Fibroblast of skin of right quadriceps (primary cell): Measurements from ENCODE around the gene AFG1L.
A peak's percentile ranks its signal among the peaks of the same experiment; 100 is the strongest.
"Not testable (repeated sequence)": the region's sequence is repeated elsewhere in the genome, so short reads cannot be mapped to it uniquely, and the experiment has no call there.

ENCODE experiments used
- DNase-seq: peaks from one replicate; pipeline ENCODE4 v3.0.0-alpha.2; 2013

AFG1L gene

DNA sequence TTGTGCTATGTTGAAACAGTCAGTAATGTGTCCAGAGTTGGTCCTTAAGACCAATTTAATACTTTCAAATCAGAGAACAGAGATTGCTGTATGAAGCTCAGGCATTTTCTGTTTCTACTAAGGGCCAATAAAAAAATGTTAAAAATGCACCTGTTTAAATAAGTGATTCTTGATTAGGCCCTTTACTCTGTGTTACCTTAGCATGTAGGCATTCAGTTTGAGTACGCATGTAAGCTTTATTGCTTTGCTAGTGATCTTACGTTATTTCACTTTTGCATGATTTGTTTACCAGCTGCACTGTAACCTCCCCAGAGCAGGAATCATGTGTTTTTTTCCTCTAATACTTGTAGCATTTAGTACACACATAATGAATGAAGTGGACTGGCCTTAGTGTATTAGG, 61.0 kb downstream of the AFG1L start:
- no peak for DNase-seq

DNA sequence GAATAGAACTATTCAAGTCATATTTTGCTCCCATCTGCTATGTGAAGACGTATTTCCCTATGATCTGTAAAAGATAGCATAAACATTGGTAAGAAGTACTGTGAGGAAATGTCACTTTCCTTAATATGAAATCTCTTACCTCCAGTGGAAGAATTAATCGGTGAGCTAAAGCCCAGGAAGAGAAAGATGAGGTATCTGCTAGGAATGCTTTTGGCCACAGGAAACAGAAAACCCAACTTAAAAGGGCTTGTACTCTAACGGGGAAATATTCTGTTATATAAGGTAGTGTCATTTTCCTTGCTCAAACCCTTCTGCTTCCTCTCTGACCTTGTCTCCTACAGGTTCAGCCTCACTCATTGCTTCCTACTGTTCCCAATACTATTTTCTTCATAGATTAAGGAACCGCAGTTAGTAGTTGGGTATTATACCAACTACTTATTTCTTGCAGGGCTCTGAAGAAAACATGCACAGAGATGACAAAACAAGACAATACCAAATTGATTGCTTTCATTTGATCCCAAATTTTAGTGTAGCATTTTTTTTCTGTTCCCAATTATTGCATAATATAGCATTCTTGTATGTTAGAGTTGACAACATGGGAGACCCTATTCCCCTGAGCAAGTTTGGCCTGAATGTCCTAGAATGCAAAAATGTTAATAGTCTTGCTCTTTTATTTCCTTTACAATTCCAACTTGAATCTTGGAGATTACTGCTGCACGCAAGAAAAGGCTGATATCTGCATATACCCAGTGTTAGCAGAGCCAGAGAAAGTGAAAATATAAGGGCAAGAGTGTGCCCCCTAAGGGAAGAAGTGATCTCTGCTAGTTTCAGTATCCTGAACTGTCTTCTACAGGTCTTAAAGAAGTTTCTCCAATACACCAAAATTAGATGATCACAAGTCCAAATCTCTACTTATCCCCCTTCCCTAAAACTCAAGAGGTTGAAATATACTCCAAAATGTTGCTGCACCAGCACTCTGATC, 65.3 kb downstream of the AFG1L start:
- peak; percentile 18 for DNase-seq

DNA sequence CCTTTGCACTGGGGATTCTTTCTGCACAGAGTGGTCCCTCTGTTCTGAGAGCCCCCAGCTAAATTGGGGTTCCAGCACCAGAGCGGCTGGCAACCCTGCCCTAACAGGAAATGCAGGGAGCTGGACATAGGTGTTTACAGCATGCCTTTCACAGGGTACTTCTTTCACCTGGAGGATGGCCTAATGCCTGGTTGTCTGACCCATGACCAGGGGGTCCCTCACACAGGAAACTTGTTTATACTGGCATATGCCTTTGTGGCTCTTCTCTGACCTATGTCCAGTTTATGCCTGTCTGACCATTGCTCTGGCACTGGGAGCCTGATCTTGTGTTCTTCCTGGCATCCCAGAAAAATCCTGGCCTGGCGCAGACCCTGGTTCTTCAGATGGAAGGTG, 66.1 kb downstream of the AFG1L start:
- no peak for DNase-seq

DNA sequence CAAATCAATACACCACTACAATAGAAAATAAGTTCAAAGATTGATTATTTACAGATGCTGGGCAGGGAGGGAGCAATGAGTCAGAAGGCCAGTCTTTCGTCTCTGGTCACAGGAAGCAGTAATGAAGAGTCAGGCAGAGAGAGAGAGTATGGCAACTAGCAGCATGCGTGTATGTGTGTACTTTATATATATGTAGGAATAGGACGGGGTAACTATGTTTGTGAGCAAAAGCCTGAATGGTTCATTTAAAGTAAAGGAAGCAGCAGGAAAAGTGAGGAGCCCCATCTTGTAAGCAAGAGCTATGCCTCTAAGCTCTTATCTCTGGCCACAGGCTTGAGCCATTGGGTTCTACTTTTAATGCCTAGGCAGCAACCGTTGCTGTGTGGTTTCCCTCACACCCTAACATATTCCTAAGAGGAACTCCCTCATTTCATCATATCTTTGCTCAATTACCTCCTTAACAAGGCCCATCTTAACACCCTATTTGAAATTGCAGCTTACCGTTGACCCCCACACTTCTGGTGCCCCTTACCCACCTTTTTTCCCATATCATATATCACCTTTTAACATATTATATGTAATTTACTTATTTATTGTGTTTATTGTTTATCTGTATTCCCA, 66.6 kb downstream of the AFG1L start:
- DNase-seq, result peak; percentile 3

DNA sequence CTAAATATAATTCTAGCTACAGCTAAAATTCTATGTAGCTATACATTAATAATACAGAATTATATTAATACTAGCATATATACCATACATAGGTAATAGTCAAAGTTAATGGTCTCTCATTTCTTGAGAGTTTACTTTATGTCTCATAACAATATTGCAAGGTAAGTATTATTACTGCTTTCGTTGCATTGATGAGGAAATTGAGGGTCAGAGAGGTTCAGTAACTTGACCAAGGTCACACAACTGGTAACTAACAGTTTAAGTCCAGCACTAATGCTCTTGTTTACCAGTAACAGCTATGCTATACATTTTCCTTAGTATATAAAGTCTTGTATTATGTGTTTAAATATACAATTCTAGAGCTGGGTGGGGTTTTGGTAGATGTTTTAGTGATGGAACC, 67.6 kb downstream of the AFG1L start:
- DNase-seq, result no peak

DNA sequence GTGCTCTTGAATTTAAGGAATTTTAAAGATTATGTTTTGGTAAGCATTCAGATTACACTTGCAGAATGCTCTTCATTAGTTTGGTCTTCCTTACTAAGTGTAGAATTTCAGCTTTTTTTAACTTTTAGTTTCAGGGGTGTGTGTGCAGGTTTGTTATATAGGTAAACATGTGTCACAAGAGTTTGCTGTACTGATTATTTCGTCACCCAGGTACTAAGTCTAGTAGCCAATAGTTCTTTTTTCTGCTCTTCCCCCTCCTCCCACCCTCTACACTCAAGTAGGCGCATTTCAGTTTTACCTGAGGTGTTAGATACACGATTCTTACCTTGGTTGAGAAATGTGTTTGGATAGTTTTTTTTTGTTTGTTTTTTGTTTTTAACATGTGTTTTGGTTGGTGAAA, 68.3 kb downstream of the AFG1L start:
- DNase-seq, result no peak

DNA sequence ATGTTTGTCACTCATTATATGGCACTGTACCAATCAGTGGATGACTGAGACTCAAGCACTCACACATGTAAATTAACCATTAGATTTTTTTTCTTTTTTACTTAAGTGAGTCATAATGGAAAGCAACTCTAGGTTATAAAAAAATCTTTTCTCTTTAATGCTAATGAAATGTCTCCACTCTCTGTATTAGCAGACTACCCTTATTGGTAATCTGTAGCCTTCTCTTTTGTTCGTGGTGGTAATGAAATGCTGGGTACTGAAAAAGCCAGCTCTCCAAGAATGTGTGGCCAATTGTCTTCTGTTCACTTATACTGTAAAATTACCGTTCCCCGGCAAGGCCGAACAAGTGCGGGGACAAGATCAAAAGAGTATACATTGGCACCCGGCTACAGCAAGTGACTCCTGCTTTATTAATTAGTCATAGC, 69.0 kb downstream of the AFG1L start:
- no peak for DNase-seq

DNA sequence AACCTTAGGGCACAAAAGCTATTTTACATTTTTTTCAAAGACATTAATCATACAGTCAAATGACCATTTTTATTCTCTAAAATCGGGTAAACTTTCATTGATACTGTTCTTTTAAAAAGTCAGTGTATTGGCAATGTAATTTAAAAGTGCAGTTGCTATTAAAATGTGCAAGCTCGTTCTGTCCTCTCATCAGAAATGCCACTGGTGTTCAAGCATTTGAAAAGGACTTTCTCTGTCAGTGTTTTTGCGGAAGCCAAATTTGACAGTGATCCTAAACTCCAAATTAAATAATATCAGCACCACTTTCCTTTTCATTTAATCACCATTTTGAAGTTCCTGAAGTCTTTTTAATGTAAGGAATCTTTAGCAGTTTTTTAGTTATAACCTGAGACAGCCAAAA, 69.6 kb downstream of the AFG1L start:
- DNase-seq, result no peak

DNA sequence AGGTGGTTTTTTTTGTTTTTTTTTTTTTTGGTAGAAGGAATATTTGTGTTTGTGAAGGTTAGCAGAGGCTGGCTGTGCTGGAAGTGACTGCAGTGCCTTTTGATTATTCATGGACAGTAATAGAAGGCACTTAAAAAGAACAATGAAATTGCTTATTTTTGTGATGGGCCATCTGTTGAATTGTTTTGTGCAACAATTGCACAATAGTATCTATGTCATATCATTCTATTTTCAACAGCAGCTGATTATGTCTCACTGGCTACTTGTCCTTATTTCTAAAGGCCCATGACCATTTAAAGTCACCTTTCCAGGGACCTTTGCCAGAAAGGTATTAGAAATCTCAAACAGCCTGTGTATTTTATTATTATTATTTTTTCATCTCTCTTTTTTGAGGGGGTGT, 70.6 kb downstream of the AFG1L start:
- no peak for DNase-seq

DNA sequence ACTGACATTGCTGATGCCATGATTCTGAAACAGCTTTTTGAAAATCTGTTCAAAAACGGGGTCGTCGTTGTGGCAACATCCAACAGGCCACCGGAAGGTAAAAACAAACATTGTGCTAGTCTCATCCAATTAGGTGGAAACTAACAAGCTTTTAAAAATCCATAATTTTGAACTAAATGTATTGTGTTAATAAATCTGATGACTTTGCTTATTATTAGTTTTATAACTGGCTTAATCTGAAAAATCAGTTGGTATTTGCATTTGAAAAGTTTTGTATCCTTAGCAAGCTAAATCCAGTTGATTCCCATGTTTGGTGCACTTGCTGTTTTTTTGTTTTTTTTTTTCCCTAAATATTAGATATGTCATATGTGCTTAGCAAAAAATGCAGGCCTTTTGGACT, 71.4 kb downstream of the AFG1L start:
- DNase-seq, result no peak

DNA sequence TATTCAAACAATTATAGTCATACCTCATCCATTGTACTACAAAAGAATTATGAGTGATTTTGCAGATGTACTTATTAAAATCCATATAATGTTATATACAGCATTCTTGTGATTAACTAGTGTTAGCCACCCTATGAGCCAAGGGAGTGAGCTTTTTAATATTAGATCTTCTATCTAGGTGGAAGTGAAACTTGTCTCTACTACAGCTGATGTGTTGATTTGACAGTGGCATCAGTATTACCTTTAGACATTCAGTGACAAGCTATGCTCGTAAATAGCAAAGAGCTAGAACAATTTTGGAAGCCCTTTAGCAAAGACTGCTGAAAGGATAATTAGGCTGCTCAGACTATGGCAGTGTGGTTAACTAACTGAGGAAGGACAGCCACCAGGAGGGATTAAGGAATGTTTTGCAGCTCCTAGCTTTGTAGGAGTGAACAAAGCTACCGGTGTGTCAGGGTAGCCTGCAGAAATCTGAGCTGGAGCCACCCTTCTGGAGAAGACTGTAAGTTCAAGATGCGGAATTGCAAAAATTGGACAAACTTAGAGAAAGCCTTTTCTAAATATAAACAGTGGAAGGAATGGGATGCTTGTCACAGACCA, 73.7 kb downstream of the AFG1L start:
- no peak for DNase-seq

DNA sequence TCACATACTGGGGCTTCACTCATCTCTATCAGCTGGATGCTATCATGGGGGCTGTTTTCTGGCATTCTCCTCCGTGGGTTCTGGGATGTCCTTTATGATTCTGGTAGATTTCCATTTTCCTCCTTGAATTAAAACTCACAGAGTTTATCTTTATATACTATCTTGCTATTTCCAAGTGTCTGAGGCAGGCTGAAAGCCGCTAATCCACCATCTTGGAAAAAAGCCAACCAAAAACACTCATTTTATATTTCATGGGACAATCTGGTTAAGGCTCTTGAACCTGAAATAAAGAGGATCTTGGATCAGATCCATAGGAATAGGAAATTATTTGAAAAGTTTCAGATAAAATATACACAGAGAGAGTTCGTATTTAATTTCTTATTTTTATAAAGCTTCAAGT, 86.0 kb downstream of the AFG1L start:
- no peak for DNase-seq

DNA sequence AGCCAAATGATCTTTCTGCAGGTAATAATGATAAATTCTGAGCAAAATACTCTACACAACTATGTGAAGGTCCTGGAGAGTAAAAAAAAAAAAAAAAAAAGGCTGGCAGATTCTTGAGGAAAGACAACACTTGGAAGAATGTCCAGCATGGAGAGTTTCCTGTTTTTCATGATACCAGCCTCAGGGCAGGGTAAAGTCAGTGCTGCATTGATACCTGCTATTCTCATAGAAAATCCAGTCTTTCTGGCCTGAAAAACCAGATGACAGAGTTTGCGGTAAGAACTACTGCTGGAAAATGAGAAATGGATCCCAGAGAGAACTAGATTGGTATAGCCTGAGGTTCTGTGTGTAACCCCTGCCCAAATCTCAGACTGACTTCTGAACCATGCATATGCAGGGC, 89.1 kb downstream of the AFG1L start:
- DNase-seq, result no peak

DNA sequence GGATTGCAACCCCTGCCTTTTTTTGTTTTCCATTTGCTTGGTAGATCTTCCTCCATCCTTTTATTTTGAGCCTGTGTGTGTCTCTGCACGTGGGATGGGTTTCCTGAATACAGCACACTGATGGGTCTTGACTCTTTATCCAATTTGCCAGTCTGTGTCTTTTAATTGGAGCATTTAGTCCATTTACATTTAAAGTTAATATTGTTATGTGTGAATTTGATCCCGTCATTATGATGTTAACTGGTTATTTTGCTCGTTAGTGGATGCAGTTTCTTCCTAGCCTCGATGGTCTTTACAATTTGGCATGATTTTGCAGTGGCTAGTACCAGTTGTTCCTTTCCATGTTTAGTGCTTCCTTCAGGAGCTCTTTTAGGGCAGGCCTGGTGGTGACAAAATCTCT, 94.3 kb downstream of the AFG1L start:
- not testable (repeated sequence) for DNase-seq

DNA sequence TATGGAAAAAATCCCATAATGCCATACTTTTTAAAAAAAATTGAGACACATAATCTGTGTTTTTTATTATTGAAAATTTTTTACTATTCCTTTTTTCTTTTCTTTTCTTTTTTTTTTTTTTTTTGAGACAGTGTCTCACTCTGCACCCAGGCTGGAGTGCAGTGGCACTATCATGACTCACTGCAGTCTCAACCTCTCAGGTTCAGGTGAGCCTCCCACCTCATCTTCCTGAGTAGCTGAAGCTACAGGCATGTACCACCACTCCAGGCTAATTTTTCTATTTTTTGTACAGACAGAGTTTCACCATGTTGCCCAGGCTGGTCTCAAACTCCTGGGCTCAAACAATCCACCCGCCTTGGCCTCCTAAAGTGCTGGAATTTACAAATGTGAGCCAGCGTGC, 100.4 kb downstream of the AFG1L start:
- DNase-seq, result no peak

DNA sequence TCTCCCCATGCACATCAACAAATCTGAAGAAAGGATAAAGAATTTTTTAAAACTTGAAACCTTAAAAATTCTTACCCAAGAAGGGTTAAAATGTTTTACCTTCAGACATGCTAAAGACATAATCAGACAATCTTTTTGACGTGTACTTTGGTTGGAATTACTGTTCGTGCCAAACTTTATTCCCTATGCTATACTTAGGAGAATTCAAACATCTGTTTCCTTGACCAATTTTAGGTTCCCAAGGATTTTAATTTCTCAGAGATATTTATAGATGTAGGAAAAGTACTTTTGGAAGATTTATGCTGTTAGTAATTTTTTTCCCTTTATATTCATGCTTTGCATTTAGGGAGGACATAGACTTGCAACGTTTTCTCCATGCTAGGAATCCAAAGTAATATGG, 108.4 kb downstream of the AFG1L start:
- DNase-seq, result peak; percentile 19

DNA sequence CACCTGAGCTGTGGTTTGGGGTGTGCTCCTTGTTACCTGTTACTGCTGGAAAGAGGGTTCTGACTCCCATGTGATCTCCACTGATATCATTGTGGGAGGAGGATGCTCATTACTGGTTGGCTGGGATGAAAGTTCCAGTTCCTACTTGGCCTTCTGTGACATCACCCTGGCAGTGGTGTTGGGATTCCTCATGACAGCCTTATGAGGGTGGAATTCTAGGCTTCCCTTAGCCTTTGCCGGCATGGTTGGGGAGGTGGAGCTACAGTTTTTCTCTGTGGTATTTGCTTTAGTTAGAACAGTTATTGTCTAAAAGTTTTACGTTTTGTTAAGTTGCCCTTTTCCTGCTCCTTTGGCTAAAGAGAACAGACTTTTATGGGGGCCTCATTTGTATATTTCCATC, 112.1 kb downstream of the AFG1L start:
- no peak for DNase-seq

DNA sequence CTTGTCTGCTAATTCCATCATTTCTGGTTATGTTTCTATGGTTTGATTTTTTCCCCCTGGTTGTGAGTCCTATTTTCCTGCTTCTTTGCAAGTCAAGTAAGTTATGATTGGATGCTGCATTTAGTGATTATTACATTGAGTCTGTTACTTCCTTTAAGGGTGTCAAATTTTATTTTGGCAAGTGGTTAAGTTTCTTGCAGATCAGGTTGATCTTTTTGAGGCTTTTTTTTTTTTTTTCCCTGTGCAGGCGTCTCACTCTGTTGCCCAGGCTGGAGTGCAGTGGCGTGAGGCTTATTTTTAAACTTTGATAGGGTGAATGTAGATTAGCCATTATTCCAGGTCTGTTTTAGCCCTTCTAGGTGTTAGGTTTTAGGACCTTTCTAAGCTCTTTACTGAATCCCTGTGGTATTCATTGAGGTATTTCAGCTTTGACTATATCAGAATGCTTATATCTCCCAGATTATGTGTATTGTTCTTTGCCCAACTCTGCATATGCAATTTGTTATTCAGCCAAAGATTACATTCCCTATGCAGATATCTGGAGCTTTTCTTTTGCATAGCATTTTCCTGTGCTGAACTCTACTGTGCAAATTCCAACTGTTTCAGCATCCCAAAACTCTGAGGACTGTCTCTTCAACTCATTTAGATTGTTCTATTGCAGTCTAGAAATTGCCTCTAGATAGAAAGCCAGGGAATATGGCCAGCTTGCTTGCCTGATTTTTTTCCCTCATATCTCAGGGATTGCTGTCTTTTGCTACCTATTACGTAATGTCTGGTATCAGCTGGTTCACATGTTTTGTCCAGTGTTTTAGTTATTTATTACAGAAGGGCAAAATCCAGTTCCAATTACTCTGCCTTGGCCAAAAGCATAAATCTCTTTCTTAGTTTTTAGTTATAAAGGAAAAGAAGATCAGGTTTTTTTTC, 113.3 kb downstream of the AFG1L start:
- peak; percentile 14 for DNase-seq

DNA sequence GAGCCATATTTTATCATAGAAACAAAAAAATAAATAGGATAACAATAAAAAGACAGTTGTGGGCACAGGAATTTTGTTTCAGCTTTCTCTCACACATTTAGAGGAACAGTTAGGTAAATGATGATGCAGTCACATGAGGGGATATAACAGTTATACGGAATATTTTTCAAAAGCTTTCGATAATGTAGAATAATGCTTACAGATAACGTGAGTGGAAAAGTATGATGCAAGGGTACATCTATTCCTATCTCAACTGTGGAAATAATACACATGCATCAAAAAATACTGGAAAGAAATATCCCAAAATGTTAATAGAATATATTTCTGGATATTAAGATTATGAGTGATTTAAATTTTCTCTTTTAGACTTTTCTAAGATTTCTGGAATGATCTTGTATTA, 114.0 kb downstream of the AFG1L start:
- DNase-seq, result no peak

DNA sequence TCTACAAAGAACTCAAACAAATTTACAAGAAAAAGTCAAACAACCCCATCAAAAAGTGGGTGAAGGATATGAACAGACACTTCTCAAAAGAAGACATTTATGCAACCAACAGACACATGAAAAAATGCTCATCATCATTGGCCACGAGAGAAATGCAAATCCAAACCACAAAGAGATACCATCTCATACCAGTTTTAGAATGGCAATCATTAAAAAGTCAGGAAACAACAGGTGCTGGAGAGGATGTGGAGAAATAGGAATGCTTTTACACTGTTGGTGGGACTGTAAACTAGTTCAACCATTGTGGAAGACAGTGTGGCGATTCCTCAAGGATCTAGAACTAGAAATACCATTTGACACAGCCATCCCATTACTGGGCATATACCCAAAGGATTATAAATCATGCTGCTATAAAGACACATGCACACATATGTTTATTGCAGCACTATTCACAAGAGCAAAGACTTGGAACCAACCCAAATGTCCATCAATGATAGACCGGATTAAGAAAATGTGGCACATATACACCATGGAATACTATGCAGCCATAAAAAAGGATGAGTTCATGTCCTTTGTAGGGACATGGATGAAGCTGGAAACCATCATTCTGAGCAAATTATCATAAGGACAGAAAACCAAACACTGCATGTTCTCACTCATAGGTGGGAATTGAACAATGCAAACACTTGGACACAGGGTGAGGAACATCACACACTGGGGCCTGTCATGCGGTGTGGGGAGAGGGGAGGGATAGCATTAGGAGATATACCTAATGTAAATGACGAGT, 121.4 kb downstream of the AFG1L start:
- DNase-seq, result not testable (repeated sequence)

DNA sequence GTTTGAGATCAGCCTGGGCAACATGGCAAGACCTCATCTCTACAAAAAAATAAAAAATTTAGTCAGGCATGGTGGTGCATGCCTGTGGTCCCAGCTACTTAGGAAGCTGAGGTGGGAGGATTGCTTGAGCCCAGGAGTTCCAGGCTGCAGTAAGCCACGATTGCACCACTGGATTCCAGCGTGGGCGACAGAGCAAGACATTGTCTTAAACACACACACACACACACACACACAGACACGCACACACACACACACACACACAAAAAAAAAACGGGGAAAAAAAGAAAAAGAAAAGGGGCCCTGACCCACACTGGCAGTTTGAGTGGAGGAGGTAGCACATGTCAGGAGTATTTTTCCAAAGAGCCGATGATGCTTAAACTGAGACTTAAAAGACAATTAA, 122.2 kb downstream of the AFG1L start:
- DNase-seq, result peak; percentile 39

DNA sequence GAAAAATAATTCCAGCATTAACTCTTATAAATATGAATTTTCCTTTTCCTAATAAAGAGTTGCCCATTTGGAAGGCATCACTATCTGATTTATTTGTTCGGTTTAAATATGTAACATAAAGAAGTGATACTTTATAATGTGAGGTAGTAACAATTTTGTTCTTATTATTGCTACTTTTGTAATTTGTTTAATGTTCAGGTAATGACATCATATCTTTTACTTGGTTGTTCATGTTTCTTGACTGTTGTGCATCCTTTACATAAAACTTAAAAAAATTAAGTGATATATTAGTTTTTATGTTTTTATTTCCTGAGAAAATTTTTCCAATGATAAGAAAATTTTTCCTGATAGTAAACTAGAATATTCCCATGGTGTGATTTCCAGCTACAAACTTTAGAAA, 124.6 kb downstream of the AFG1L start:
- DNase-seq, result no peak
